GM06990 (cell line): ENCODE measurements around the gene GPR137.

Experiments used
- DNase-seq: peaks from one replicate; pipeline ENCODE4 v3.0.0-alpha.2; 2011; ENCODE audit not compliant: insufficient read length; ENCODE audit errors: extremely low read depth
- H3K27me3 ChIP-seq: replicated peaks from 2 replicates; pipeline ENCODE4 v1.6.0; 2011; ENCODE audit warnings: low read length; ENCODE audit not compliant: control insufficient read depth, insufficient read depth
- H3K36me3 ChIP-seq: 2 replicates; pipeline ENCODE4 v1.5.1; 2011; ENCODE audit warnings: low read length; ENCODE audit not compliant: control insufficient read depth, insufficient read depth
- H3K4me3 ChIP-seq: replicated peaks from 2 replicates; pipeline ENCODE4 v1.5.1; 2011; ENCODE audit warnings: low read depth, mild to moderate bottlenecking, control low read depth, low read length
- TF ChIP-seq, protein P1 (sequence below): IDR thresholded peaks from 2 replicates; pipeline ENCODE4 v1.5.1; 2011; ENCODE audit warnings: low read length, control low read depth, mild to moderate bottlenecking, inconsistent platforms; ENCODE audit not compliant: insufficient read depth, poor library complexity, severe bottlenecking

Gene GPR137

DNA sequence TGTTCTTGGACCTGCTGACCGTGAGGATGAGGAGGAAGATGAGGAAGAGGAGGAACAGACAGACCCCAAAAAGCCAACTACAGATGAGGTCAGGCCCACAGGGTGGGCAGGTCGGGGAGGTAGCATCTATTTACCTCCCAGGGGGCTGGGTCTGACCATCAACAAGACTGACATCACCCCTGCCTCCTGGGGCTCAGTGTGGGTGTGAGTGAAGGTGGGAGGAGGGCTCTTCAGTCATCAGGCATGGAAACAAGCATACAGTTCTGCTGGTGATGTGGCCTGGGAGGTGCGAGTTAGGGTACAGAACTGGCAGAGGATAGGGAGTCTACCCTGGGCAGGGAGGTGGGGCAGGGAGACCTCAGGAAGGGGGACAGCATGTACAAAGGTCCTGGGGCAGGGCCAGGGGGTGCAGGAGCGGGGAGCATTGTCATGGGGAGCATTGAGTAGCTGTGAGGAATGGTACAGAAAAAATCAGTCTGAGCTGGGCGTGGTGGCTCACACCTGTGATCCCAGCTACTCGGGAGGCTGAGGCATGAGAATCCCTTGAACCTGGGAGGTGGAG lies 25.4 kb upstream of the GPR137 start:
- Histone ChIP-seq H3K4me3 (no peak overlapping the region), H3K27me3 (no peaks in the 10 kb centered on the region), H3K36me3 (peaks cover 16% of the 10 kb centered on the region)
- no peak for DNase-seq
- TF ChIP-seq, protein P1, sequence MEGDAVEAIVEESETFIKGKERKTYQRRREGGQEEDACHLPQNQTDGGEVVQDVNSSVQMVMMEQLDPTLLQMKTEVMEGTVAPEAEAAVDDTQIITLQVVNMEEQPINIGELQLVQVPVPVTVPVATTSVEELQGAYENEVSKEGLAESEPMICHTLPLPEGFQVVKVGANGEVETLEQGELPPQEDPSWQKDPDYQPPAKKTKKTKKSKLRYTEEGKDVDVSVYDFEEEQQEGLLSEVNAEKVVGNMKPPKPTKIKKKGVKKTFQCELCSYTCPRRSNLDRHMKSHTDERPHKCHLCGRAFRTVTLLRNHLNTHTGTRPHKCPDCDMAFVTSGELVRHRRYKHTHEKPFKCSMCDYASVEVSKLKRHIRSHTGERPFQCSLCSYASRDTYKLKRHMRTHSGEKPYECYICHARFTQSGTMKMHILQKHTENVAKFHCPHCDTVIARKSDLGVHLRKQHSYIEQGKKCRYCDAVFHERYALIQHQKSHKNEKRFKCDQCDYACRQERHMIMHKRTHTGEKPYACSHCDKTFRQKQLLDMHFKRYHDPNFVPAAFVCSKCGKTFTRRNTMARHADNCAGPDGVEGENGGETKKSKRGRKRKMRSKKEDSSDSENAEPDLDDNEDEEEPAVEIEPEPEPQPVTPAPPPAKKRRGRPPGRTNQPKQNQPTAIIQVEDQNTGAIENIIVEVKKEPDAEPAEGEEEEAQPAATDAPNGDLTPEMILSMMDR, result no peak

DNA sequence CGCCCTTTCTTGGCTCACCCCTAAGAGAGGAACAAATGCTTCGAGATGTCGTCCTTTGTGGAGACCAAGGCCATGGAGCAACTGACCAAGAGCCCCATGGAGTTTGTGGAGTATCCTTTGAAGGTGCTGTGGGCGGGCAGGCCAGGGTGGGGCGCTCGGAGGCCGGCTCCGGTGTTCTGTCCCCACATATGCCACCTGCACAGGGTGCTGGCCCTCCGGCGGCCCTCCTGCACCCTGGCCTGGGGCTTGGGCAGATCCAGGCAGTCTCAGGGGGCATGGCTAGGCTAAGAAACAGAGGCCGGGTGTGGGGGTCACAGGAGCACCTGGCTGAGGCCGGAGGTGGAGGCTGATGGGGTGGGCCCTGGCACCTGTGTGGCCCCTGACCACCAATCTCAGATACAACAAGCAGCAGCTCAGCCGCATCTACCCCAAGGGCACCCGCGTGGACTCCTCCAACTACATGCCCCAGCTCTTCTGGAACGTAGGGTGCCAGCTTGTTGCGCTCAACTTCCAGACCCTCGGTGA lies 24.0 kb upstream of the GPR137 start:
- H3K36me3 ChIP-seq, result peaks cover 12% of the 10 kb centered on the region
- DNase-seq, result no peak
- H3K4me3 ChIP-seq, result no peak overlapping the region
- H3K27me3 ChIP-seq, result no peaks in the 10 kb centered on the region
- TF ChIP-seq, protein P1, result no peak

DNA sequence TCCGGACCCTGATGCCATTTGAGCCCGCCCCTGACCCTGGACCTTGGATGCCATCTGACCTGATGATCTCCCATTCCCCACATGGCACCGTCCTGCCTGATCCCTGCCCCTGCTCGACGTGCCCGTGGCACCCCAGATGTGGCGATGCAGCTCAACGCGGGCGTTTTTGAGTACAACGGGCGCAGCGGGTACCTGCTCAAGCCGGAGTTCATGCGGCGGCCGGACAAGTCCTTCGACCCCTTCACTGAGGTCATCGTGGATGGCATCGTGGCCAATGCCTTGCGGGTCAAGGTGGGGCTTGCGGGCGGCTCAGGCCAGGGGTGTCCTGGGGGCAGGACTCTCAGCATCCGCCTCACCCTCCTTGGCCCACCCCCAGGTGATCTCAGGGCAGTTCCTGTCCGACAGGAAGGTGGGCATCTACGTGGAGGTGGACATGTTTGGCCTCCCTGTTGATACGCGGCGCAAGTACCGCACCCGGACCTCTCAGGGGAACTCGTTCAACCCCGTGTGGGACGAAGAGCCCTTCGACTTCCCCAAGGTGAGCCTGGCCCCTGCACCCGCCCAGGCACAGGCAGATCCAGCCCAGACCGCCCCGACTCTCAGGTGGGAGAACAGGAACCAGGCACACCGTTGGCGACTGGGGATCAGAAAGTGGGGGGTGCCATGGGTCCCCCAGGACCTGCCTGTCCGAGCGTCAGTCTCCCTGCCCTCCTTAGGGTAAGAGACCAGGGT lies 23.2 kb upstream of the GPR137 start:
- no peak for DNase-seq
- TF ChIP-seq, protein P1, result no peak
- Histone ChIP-seq H3K4me3 (no peak overlapping the region), H3K36me3 (peaks cover 11% of the 10 kb centered on the region), H3K27me3 (no peaks in the 10 kb centered on the region)

DNA sequence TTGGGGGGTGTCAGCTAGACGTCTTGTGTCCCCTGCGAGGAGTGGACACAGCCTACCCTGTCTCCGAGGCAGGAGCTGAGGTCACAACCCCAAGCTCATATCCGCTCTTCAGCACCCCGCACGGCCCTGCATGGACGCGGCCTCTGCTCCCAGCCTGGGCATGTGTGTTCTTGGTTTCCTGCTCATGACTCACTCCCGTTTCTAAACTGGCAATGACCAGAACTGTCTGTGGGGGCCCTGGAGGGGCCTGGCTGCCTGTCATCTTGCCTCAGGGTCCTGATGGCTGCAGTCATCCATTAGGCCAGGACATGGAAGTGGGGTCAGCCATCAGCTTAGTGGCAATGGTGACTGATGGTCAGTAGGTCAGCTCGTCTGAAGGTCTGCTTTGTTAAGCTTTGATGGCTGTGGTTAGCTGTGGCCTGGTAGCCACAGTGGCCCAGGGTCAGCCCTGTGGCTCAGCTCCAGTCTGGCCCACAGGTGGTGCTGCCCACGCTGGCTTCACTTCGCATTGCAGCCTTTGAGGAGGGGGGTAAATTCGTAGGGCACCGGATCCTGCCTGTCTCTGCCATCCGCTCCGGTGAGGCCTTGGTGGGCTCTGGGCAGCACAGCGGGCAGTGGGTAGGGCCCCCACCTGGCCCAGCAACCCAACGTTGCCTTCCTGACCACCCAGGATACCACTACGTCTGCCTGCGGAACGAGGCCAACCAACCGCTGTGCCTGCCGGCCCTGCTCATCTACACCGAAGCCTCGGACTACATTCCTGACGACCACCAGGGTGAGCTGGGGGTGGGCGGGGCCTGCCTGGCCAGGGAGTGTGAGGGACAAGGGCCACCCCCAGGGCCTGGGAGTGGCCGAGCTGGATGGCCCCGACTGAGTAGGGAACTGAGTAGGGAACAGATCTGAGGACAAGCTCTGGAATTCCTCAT lies 22.4 kb upstream of the GPR137 start:
- H3K36me3 ChIP-seq, result peaks cover 11% of the 10 kb centered on the region
- H3K4me3 ChIP-seq, result no peak overlapping the region
- TF ChIP-seq, protein P1, result no peak
- DNase-seq, result no peak
- H3K27me3 ChIP-seq, result no peaks in the 10 kb centered on the region

DNA sequence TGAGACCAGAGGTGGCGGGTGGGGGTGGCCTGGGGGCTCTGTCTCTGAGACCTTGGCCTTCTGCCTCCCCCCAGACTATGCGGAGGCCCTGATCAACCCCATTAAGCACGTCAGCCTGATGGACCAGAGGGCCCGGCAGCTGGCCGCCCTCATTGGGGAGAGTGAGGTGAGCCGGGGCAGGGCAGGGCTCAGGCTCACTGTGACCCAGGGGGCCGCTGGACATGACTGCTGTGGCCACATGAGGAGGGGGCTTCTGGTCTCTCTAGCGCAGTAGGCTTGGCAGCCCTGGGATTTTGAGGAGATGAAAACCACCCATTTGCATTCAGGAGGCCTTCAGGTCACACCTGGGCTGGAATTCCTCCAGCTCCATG lies 21.7 kb upstream of the GPR137 start:
- no peak for DNase-seq
- Histone ChIP-seq H3K27me3 (no peaks in the 10 kb centered on the region), H3K36me3 (peaks cover 8% of the 10 kb centered on the region), H3K4me3 (no peak overlapping the region)
- TF ChIP-seq, protein P1, result no peak
